Medulla oblongata (tissue), 1 donor: ENCODE results near the gene PTPRH.

ENCODE experiments used
- DNase-seq: peaks from one replicate; pipeline ENCODE4 v3.0.0-alpha.2; 2015; ENCODE audit errors: extremely low spot score

PTPRH gene

GRCh38 chr19:55132453-55133129, 76.7 kb downstream of the PTPRH start:
- DNase-seq: no peak

GRCh38 chr19:55131421-55131820, 77.9 kb downstream of the PTPRH start:
- DNase-seq: no peak
